ENCODE data around the gene HLTF.

Gene HLTF

GRCh38 chr3:149018247-149018646 is 68.1 kb downstream of the HLTF start:
- no peak for DNase-seq (ENCODE audit: low read depth)

DNA sequence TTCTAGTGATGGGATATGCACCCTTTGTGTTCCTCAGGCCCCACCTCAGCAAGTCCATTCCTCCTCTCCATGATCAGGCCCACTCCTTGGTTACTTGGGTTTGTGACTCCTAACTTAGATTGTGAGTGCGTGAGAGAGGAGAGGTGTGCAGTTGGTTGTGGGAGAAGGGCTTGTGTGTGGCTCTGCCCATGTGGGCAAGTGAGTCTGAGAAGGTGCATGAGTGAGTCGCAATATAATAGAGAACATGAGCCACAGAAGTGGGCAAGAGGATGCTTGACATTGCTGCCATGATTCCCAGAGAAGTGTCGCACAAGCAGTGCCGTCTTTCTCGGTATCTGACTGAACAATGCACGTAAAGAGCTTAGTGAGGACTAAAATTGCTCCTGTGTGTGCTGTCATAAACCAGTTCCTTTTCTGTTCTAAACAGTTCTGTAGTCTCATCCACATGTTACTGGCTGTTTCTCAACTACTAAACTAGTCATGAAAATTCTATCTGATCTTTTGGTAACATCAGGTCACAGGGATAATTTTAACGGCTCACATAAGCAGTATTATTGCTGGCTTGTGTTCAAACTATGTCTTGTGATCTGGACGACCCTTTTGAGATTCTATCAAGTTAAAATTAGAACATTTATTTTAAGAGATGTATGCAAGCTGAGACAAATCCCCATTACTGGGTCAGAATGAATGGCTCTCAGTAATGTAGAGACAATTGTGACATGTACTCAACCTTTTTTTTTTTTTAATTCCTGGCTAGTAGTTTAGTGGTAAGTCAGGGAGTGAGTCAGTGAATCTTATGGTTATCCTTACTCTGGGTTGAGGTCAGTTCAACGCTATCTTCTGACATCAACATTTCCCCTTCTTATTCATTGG is 69.4 kb downstream of the HLTF start:
- DNase-seq (ENCODE audit: low read depth) = peak; percentile 90

DNA sequence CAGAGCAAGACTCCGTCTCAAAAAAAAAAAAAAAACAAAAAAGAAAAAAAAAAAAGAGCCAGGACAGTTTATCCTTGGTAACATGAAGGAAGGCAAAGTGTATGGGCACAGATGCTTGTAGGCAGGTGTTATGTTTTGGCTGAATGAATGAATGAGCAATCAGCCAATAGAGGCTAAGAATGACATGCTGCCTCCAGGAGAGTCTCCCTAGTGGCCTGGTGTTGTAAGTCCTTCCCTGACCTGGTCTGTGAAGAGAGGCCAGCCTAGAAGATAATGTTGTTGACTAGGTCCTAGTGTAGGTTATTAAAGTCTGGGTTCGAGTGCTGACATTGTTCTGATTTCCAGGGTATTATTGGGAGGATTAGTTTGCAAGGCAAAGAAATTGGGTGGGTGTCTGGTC is 70.1 kb downstream of the HLTF start:
- DNase-seq (ENCODE audit: low read depth) = no peak

DNA sequence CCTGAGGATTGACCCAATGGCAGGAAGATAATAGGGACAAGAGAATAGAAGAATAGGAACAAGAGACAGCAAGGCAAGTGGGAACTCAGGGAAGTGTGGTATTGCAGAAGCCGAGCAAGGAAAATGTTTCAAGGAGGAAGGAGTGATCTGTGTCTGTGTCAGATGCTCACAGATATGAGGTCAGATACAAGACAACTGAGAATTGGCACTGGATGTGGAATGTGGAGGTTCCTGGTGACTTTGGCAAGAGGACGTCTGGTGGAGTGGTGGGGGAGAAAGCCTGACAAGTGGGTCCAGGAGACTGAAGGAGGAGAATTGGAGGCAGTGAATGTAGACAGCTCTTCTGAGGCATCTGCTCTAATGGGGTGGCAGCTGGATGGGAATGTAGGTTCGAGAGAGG is 70.9 kb downstream of the HLTF start:
- DNase-seq (ENCODE audit: low read depth) = no peak

DNA sequence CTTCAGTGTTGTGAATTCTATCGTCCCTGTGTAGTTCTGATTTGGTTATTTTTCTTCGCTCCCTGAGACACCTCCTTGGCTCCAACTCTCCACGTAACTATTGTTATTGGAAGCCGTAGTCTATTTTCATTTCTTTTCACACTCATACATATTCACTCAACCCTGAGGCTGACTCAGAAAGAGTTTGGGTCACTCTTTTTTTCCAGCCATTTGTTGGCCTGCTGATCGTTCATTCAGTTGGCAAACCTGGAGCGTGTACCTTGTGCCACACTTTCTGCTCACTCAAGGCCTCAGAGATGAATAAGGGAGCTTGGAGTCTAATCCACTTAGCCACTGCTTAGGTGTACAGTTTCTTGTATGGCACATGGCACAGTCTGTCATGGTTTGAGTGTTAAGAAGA is 72.6 kb downstream of the HLTF start:
- DNase-seq (ENCODE audit: low read depth) = no peak

DNA sequence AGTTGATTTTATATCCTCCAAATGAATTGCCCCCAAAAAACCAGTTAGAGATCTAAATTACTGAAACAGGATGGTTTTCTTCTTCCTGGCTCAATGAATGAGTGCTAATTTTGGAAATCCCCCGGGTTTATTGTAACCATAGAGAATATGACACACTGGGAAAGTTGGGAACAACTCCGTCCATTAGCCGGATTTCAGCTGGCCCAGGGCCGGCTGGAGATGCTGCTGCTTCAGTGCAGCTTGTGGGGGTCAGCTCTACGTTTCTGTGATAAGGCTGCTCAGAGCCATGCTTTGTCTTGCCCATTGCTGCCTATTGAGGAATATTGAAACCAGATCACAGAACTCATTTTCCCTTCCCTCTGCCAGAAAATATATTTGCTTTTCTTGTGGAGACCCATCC is 74.7 kb downstream of the HLTF start:
- DNase-seq (ENCODE audit: low read depth) = no peak

GRCh38 chr3:149010966-149011365 is 75.4 kb downstream of the HLTF start:
- no peak for DNase-seq (ENCODE audit: low read depth)

- DNase-seq (ENCODE audit: low read depth) = no peak
These were observed 75.8 kb downstream of the HLTF start for GRCh38 chr3:149010504-149010951.

DNA sequence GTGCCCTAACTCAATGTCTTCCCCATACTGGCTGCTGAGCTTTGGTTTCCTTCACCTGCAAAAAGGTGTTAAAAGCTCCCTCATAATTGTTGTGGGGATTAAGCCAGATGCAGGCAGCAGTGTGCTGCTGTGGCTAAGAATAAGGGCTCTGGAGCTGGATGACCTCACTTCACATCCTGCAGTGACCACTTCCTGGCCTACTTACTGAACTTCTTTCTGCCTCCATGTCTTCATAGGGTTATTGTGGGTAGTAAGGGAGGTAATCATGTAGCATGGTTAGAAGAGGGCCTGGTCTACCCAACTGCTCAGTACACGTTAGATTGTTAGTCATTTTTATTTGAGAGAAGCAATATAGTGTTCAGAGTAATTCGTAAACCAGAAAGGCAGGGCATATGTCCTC is 76.6 kb downstream of the HLTF start:
- no peak for DNase-seq (ENCODE audit: low read depth)

GRCh38 chr3:149007567-149008257 is 78.6 kb downstream of the HLTF start:
- DNase-seq (ENCODE audit: low read depth) = no peak

DNA sequence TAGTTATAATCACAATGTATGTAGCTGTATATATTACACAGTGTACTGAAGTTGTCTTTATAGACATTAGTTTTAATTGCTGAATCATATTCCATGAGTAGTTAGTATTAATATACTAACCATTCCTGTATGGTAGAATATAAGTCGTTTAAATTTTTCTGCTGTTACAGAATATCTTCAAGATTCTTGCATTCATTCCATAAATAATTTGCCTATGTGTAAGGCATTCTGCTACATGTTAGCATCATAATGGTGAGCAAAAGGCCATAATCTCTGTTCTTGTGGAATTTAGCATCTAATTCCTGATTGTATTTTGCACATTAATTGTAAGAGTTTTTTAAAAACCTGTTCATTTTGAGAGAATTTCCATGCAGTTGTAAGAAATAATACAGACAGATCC is 80.9 kb downstream of the HLTF start:
- DNase-seq (ENCODE audit: low read depth) = no peak

GRCh38 chr3:149004622-149005021 is 81.7 kb downstream of the HLTF start:
- DNase-seq (ENCODE audit: low read depth) = no peak

DNA sequence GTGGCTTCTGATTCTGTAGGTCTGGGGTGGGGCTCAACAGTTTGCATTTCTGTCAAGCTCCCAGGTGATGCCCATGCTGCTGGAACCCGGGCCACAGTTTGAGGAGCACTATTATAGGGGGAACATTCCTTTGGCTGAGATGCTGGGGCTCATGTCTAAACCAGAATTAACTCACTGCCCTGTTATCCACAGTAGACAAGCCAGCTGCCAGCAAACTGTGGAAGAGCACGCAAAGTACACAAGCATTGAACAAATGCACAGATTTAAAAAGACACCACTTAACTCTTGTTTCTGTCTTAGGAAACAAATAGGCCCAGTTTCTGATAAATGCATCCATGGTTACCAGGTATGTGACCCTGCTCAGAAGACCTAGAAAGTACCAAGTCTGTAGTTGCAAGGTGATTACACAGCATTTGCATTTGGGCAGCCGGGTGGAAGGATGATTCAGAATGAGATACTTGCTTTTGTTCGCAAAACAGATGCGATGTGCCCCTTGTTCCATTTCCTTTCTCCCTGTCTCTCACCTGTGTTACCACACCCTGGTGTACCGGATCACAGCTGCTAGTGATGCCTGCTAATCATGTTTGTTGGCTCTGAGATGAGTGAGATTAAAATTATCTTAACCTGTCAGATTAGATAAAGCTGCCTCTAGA is 82.6 kb downstream of the HLTF start:
- DNase-seq (ENCODE audit: low read depth) = no peak

GRCh38 chr3:149001727-149002126 is 84.6 kb downstream of the HLTF start:
- DNase-seq (ENCODE audit: low read depth) = no peak

DNA sequence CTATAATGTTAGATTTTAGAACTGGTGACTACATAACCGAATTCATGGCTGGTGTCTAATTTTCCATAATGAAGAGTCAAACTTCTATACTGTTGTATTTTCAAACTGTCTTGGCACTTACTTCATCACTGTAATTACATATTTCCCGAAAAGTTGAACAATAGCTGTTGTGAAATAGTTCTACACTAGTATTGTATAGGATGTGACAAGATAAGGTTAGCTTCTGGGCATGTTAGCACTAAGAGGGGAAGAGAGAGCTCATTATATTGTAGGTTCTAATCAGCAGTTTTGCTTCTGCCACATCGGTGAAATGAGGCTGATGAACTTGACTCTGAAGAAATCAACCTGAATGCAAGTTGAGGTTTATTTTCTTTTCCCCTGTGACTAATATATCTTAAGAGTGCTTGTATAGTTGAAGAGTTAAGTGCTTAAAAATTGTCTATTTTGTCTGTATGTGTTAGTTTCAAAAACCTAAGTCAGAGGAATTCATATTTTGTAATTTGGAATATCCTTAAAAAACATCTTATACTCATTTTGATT is 86.1 kb downstream of the HLTF start:
- no peak for DNase-seq (ENCODE audit: low read depth)

GRCh38 chr3:148999806-149000205 is 86.5 kb downstream of the HLTF start:
- no peak for DNase-seq (ENCODE audit: low read depth)

DNA sequence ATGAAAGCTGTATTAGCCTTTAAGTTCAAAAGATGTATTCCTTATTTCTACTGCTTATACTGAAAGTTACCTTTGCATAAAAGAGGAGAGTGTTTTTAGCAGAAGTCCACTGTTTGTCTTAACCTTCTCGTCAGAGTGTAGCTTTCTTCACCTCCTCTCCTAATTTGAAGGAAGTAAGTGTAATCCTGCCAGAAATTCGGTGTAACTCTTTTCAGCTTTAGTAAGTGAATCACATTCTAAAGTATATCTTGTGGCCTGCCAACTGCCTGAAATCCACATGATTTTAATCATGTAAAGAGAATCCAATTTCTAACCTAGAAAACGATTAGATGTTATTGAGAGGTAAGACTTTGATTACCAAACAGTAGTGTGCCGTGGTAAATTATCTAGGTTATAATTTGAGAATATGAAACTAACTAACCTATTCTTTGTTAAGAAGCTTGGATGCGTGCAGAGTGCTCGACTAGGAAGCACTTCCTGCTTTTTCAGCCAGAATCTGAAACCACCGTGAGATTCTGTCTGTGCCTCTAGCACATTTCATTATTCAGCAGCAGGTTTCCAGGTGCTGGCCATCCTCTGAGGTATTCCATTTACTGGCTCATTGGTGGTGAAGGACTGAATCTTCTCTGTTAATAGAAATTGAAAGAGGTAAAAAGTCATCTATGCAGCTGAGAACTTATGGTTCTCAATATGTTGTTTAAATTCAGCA is 87.5 kb downstream of the HLTF start:
- no peak for DNase-seq (ENCODE audit: low read depth)

GRCh38 chr3:148998297-148998696 is 88.0 kb downstream of the HLTF start:
- DNase-seq (ENCODE audit: low read depth) = no peak

- no peak for DNase-seq (ENCODE audit: low read depth)
These were observed 88.7 kb downstream of the HLTF start for GRCh38 chr3:148997623-148998022.

DNA sequence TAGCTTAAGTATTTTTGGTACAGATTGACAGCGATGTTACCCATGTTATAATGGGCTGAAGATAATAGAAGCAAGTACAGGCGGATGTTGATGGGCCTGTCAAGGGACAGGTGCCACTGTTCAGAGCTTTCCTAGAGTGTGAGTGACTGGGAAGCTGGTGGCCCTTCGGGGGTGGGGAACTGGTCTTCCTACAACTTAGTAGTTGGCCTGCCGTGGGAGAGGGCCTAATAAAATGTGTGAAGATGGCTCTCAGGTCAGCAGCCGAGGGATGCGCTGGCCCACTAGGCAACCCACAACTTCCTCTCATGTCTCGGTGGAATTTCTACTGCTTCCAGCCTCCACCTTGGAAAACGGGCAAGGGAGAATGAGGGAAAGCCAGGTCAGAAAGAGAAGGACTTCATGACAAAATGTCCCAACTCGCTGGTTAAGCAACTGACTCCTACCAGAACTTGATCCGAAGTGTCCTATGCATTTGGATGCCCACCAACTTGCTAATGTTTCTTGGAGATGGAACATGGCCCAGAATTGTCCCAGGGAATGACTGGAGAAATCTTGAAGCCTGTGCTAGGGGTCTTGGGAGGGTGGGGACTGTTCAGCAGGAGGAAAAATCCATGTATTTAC is 93.6 kb downstream of the HLTF start:
- no peak for DNase-seq (ENCODE audit: low read depth)

GRCh38 chr3:148992027-148992634 is 94.2 kb downstream of the HLTF start:
- DNase-seq (ENCODE audit: low read depth) = no peak

Data from HS-5 (cell line).